Measurements from ENCODE around the gene SERPINA5. TPM values are rescaled to one million over a fixed set of nuclear protein-coding genes. Genes with fewer than 3 reads are reported as not detected.

SERPINA5 gene
- total RNA-seq, 4 donors from 2014 or later: 0.38 to 4.1 (median 1.9) TPM

DNA sequence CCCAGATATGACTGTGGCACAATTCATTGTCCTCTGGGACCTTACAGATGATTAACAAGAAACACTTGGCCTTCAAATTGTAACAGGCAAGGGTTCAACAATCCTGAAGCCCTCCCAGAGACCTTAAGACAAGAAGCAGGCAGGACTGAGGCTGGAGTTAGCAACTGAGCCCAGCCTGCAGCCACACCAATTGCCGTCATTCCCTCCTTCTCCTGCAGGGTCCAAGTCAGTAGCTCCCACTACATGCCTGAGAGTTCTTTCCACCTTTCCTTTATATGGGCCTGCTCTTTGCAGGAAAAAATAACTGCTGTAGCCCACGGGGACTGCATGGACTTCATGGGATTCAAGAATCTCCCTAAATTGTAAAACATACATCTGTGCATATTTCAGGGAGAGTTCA lies 22.4 kb upstream of the SERPINA5 start:
- TF ChIP-seq, protein P1, sequence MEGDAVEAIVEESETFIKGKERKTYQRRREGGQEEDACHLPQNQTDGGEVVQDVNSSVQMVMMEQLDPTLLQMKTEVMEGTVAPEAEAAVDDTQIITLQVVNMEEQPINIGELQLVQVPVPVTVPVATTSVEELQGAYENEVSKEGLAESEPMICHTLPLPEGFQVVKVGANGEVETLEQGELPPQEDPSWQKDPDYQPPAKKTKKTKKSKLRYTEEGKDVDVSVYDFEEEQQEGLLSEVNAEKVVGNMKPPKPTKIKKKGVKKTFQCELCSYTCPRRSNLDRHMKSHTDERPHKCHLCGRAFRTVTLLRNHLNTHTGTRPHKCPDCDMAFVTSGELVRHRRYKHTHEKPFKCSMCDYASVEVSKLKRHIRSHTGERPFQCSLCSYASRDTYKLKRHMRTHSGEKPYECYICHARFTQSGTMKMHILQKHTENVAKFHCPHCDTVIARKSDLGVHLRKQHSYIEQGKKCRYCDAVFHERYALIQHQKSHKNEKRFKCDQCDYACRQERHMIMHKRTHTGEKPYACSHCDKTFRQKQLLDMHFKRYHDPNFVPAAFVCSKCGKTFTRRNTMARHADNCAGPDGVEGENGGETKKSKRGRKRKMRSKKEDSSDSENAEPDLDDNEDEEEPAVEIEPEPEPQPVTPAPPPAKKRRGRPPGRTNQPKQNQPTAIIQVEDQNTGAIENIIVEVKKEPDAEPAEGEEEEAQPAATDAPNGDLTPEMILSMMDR (IDR thresholded peaks at IDR 0.05): no peak
- no peak for TF ChIP-seq POLR2A (IDR thresholded peaks at IDR 0.05)
- WGBS, 2 donors: 81 to 82% methylated on average over 2 of the region's 2 CpGs
- DNase-seq (ENCODE audit: low spot score in 2 of 2): peak in 1 of 2 donors; percentile 37
- no peak overlapping the region for H3K4me3 ChIP-seq (ENCODE audit: low read depth, poor library complexity, severe bottlenecking)
- intact Hi-C loops (cut with DNase I; ENCODE audit: low total_unique reads): no loop called here

DNA sequence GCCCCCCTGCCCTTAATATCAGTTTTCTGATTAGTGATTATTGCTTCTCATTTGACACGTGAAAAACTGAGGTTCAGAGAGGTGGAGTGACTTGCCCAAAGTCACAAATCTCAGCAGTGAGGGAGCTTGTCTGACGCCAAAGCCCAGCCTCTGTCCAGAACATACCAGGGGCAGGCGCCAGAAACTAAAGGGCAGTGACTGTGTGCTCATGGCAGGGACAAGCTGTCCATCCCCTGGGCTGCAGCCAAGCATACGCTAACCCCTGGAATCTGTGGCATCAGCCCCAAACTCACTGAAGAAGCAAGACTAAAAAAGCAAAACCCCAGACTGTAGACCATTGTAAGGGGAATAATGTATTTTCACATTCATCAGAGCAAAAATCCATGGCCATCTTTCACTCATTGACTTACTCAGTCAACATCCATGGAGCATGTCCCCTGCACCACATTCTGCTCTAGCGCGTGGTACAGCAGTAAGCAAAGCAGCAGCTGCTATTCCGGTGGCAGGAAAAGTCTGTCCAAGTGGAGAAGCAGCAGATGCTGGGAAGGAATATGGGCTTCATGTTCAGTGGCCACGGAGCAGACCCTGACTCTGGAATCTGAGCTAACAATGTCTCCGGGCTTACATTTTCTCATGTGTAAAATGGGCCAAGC lies 21.5 kb upstream of the SERPINA5 start:
- no peak overlapping the region for H3K4me3 ChIP-seq (ENCODE audit: low read depth, poor library complexity, severe bottlenecking)
- intact Hi-C loops (cut with DNase I; ENCODE audit: low total_unique reads): no loop called here
- DNase-seq (ENCODE audit: low spot score in 2 of 2): peak in 1 of 2 donors; percentile 52
- TF ChIP-seq POLR2A (IDR thresholded peaks at IDR 0.05): no peak
- TF ChIP-seq, protein P1 (IDR thresholded peaks at IDR 0.05): no peak
- WGBS, 2 donors: 77 to 87% methylated on average over 9 of the region's 9 CpGs

DNA sequence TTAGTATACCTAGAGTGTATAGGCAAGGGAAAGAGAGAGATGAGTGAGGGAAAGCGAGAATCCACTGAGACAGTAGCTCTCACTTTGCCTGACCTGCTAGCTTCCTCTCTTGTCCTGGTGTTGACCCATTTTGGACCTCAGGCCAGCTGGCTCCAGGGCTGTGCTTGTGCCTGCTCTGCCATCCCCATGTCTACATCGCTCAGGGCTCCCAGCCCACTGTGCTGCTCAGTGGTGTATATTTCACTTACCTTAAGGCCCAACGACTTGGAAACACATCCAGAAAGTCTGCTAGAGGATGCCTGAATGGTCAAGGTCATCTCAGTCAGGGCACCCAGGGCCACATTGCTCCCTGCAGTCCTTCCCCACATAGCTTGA lies 20.9 kb upstream of the SERPINA5 start:
- no peak overlapping the region for H3K4me3 ChIP-seq (ENCODE audit: low read depth, poor library complexity, severe bottlenecking)
- WGBS, 2 donors: 77 to 78% methylated on average over 3 of the region's 3 CpGs
- TF ChIP-seq POLR2A (IDR thresholded peaks at IDR 0.05): no peak
- TF ChIP-seq, protein P1 (IDR thresholded peaks at IDR 0.05): no peak
- intact Hi-C loops (cut with DNase I; ENCODE audit: low total_unique reads): no loop called here
- peak in 1 of 2 donors; percentile 69 for DNase-seq (ENCODE audit: low spot score in 2 of 2)

DNA sequence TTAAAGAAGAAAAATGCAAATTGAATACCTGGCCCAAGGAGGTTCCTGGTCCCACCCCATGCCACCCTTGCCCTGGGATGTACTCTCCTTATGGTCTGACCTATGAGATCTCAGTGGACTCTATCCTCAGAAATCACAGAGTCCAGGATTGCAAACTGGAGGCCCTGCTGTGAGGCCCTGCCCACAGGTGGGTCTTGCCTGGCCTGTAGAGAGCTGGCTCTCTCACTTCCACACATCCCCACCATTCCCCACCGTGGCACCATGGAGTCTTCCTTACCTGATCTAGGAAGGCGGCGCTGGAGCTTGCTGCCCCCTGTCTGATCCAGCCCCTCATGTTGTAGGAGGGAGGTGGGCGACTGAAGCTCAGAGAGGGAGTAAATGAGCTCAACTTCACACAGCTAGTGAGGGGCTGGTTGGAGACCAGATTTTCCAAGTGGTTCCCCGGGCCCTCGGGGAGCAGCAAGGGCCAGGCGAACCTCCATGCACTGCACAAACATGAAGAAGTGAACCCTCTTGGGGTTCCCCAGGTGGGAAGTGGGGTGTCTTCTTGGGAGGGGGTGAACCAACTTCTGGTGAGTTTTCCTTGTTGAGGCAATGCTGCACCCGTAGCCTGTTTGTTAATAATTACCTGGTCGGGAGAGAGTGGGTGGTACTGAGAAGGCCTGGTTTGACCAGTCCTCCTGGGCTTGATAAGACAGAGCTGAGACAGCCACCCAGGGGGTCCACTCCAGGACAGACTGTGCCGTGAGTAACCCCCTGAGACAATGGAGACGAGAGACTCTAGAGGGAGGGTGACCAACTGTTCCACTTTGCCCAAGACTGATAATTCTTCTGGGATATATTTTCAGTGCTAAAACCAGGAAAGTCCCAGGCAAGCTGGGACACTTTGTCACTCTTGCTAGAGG lies 20.2 kb upstream of the SERPINA5 start, which contains the start of gene SERPINA4:
TSS of gene SERPINA4 (plus strand) at position 692 of the 905 bp plus-strand sequence. CDS start 2,041 bp downstream, outside the sequence.
- no peak within 1 kb of the TSS for H3K4me3 ChIP-seq (ENCODE audit: low read depth, poor library complexity, severe bottlenecking)
- intact Hi-C loops (cut with DNase I; ENCODE audit: low total_unique reads): no loop called here
- TF ChIP-seq, protein P1 (IDR thresholded peaks at IDR 0.05): no peak
- no peak for TF ChIP-seq POLR2A (IDR thresholded peaks at IDR 0.05)
- peak in 1 of 2 donors; percentile 76 for DNase-seq (ENCODE audit: low spot score in 2 of 2)
- WGBS, 2 donors: 82 to 89% methylated on average over 11 of the region's 11 CpGs

DNA sequence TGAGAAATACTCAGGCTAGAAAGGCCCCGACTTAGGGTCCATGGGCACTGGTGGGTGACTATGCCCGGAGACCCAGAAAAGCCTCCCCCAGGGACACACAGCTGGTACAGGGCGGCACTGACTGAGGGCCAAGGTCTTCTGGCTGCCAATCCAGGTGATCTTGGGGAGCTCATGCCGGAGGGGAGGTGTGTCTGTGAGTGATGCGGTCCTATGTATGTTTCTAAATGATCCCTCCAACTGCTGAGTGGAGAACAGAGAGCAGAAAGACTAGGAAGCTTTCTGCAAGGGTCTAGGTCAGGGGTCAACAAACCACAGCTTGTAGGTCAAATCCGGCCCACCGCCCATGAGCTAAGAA lies 19.6 kb upstream of the SERPINA5 start:
- WGBS, 2 donors: 83 to 89% methylated on average over 7 of the region's 7 CpGs
- TF ChIP-seq, protein P1 (IDR thresholded peaks at IDR 0.05): no peak
- no peak for TF ChIP-seq POLR2A (IDR thresholded peaks at IDR 0.05)
- intact Hi-C loops (cut with DNase I; ENCODE audit: low total_unique reads): no loop called here
- H3K4me3 ChIP-seq (ENCODE audit: low read depth, poor library complexity, severe bottlenecking): no peak overlapping the region
- DNase-seq (ENCODE audit: low spot score in 2 of 2): peak in 1 of 2 donors; percentile 62

All from lower leg skin (tissue), 4 donors.